ENCODE data around the gene SYT9. TPM values are rescaled to one million over a fixed set of nuclear protein-coding genes. Genes with fewer than 3 reads are reported as not detected.

The SYT9 gene
- total and polyA plus RNA-seq, 9 of the 15 experiments (the other 6 are each of a cell fraction or from before 2014, with no cell fraction given), result 0.01 TPM; not detected in 8

DNA sequence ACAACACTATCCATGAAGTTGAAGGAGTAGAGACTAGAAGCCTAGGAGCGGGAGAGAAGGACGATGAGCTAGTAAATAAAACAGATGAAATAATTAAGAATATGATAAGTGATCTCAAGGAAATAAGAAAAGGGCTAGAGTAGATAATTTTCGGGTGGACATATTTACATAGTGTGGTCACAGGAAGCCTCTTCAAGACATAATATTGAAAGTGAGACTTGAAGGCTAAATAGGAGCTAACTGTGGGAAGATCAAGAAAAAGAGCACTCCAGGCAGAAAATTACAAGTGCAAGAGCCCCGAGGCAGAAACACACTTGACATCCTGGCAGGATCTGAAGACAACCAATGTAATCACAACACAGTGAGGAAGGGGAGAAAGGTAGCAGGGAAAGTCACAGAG is 250.2 kb downstream of the SYT9 start:
- no peaks in the 10 kb centered on the region for H3K79me2 ChIP-seq (ENCODE audit: control insufficient read depth, insufficient read depth, low read length)
- no TSS peak for BruUV-seq (replicated peaks)
- H3K4me1 ChIP-seq (replicated peaks in 1 of 2; ENCODE audit: control insufficient read depth in 2 of 2, insufficient read depth in 2 of 2, low read length in 2 of 2), result no peaks in the 10 kb centered on the region
- POLR2A ChIA-PET, result interaction anchor here (0.7 kb wide), 1 partner anchor 64 kb away, joined by 3 read pairs; no protein-coding TSS in a partner anchor
- no peaks in the 10 kb centered on the region for H3K36me3 ChIP-seq (ENCODE audit: control insufficient read depth, insufficient read depth, low read length)
- H3K9me1 ChIP-seq (ENCODE audit: control insufficient read depth, insufficient read depth, low read length), result no peaks in the 10 kb centered on the region
- CTCF ChIA-PET (ENCODE audit: low intra/inter-chr PET ratio), result no interaction called here
- ATAC-seq (no peak), FAIRE-seq (no peak), DNase-seq (ENCODE audit: extremely low read depth in 1 of 4, low spot score in 3 of 4) (no peak)
- H3K4me2 ChIP-seq (ENCODE audit: insufficient read depth, low read length), result no peak overlapping the region
- no peaks in the 10 kb centered on the region for H4K20me1 ChIP-seq (replicated peaks; ENCODE audit: control insufficient read depth, insufficient read depth, low read length)
- H3K27me3 ChIP-seq (ENCODE audit: control insufficient read depth in 2 of 2, insufficient read depth in 2 of 2, low read length in 2 of 2), result peaks cover 0 to 8% of the 10 kb centered on the region in 2 experiments; a peak in 2 of 5 replicates
- in situ Hi-C loops (cut with MboI), result no loop called here
- no peak overlapping the region for H3K9ac ChIP-seq (ENCODE audit: insufficient read depth in 1 of 2, low read depth in 2 of 2, low read length in 2 of 2)
- H3K27ac ChIP-seq (ENCODE audit: extremely low read depth, low read depth, low read length), result no peak overlapping the region
- intact Hi-C loops (cut with micrococcal nuclease), result no loop called here
- no peaks in the 10 kb centered on the region for H3K9me3 ChIP-seq (replicated peaks; ENCODE audit: control insufficient read depth, insufficient read depth, low read depth, low read length)
- WGBS (ENCODE audit: insufficient coverage, low coverage, missing lambda C conversion rate), result 0% methylated on average over 4 of the region's 4 CpGs
- H2AFZ ChIP-seq (ENCODE audit: low read depth, low read length), result no peak overlapping the region
- no peak overlapping the region for H3K4me3 ChIP-seq
- no peak for TF ChIP-seq TCFL5 (CRISPR knock-in tag; conservative IDR thresholded peaks at IDR 0.05)
- TF ChIP-seq REST (IDR thresholded peaks at IDR 0.05; ENCODE audit: borderline replicate concordance), result no peak
- no peak for TF ChIP-seq REST (CRISPR knock-in tag; IDR thresholded peaks at IDR 0.05; ENCODE audit: low read depth)
- no peak for TF ChIP-seq TEAD1 (CRISPR knock-in tag; IDR thresholded peaks at IDR 0.05)
- TF ChIP-seq, protein P1, sequence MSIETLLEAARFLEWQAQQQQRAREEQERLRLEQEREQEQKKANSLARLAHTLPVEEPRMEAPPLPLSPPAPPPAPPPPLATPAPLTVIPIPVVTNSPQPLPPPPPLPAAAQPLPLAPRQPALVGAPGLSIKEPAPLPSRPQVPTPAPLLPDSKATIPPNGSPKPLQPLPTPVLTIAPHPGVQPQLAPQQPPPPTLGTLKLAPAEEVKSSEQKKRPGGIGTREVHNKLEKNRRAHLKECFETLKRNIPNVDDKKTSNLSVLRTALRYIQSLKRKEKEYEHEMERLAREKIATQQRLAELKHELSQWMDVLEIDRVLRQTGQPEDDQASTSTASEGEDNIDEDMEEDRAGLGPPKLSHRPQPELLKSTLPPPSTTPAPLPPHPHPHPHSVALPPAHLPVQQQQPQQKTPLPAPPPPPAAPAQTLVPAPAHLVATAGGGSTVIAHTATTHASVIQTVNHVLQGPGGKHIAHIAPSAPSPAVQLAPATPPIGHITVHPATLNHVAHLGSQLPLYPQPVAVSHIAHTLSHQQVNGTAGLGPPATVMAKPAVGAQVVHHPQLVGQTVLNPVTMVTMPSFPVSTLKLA (conservative IDR thresholded peaks at IDR 0.05), result no peak
- TF ChIP-seq, protein P2, sequence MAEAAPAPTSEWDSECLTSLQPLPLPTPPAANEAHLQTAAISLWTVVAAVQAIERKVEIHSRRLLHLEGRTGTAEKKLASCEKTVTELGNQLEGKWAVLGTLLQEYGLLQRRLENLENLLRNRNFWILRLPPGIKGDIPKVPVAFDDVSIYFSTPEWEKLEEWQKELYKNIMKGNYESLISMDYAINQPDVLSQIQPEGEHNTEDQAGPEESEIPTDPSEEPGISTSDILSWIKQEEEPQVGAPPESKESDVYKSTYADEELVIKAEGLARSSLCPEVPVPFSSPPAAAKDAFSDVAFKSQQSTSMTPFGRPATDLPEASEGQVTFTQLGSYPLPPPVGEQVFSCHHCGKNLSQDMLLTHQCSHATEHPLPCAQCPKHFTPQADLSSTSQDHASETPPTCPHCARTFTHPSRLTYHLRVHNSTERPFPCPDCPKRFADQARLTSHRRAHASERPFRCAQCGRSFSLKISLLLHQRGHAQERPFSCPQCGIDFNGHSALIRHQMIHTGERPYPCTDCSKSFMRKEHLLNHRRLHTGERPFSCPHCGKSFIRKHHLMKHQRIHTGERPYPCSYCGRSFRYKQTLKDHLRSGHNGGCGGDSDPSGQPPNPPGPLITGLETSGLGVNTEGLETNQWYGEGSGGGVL (CRISPR knock-in tag; IDR thresholded peaks at IDR 0.05), result no peak
- TF ChIP-seq ETV6 (IDR thresholded peaks at IDR 0.05; ENCODE audit: borderline replicate concordance in 1 of 2, low read depth in 2 of 2, low read length in 1 of 2), result no peak
- TF ChIP-seq ETV6 (CRISPR knock-in tag; IDR thresholded peaks at IDR 0.05; ENCODE audit: borderline replicate concordance), result no peak
- no peak for TF ChIP-seq ZNF354B (CRISPR knock-in tag; IDR thresholded peaks at IDR 0.05)
- no peak for TF ChIP-seq BCL6 (CRISPR knock-in tag; IDR thresholded peaks at IDR 0.05)
